Measurements from ENCODE around the gene PPP2R5B.

Gene PPP2R5B

GRCh38 chr11:64888729-64889511 is 35.6 kb upstream of the PPP2R5B start:
- DNase-seq (ENCODE audit: low spot score) = no peak

DNA sequence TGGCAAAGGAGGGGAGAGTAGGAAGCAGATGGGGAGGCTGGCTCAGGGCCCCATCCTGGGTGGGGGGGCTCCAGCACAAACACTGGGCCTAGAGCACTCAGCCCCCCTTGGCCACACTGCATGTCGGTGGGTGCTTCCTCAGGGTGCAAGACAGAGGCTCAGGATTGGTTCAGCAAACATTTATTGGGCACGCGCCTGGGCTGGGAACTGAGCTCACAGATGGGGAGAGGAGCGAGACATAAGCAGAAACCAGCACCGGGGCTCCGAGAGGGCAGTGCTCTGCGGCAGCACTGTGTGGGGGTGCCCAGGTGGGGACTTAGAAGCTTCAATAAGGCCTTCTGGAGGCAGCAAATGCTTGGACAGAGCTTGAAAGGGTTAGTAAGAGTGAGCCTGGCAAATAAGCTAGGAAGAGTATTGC is 34.0 kb upstream of the PPP2R5B start:
- no peak for DNase-seq (ENCODE audit: low spot score)

DNA sequence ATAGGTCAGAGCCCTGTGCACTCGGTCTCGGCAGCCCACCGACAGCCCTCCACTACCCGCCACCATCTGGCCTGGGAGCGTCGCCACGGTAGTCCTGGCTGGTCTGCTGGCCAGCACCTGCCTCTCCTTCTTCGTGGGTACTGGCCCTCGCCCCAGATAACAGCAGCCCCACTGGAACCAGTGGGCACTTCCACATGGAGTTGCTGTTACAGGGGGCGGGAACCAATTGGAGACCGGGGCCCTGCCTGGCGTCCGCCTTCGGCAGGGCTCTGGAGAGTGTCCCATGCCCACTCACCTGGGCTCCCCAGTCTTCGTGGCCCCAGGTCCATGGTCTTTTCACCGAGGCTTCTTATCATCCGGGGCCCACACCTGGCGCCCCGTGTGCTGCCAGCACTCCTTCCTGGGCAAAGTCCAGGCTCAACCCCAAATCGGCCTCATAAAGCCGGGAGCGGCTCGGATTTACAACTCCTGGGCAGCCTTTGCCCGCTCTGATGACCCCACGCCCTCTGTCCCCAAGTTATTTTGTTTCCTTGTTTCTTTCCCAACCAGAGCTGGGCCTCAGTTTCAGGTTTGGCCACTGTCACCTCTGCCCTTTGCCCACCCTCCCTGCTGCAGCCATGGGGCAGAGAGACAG is 33.2 kb upstream of the PPP2R5B start:
- DNase-seq (ENCODE audit: low spot score) = no peak

DNA sequence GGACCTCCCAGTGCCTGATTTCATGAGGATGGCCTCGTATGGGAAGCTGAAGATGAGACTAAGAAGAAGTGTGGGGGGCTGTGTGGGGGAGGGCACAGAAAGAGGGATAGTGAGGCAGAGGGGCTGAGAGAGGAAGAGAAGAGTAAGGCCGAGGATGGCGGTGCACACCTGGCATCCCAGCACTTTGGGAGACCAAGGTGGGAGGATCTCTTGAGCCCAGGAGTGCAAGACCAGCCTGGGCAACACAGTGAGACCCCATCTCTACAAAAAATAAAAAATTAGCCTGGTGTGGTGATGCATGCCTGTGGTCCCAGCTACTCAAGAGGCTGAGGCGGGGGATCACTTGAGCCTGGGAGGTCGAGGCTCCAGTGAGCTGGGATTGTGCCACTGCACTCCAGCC is 32.6 kb upstream of the PPP2R5B start:
- DNase-seq (ENCODE audit: low spot score) = no peak

DNA sequence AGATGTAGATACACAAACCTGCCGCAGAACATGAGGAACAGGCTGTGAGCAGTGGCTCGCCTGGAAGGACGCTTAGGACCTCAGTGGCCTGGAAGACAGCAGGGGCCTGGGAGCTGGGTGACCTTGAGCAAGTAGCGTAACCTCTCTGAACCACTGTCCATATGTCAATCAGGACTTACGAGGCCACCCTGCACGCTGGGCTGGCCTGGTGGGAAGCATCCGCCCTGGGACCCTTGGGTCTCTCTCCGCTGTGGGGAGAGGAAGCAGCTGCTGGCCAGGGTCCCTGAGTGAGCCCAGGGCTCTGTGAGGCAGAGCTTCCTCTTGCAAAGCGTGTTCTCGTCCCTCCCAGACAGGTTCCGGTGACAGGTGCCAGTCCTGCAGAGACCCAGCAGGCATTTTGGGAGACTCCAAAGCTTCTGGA is 32.1 kb upstream of the PPP2R5B start:
- DNase-seq (ENCODE audit: low spot score) = no peak

DNA sequence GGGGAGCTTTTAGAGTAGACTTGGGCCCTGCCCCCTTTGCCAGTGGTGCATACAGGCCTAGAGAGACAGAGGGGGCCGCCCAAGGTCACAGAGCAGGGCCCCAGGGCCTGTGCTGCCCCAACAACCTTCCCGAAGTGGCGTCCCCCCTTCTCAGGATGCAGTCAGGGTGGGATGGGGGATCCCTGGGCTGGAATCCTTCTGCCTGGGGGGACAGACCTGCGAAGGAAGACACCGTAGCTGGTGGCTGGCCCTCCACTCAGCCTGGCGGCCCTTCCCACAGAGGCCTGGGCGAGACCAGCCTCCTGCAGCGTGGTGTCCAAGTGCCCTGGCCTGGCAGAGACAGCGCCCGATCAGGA is 31.7 kb upstream of the PPP2R5B start:
- DNase-seq (ENCODE audit: low spot score) = no peak

DNA sequence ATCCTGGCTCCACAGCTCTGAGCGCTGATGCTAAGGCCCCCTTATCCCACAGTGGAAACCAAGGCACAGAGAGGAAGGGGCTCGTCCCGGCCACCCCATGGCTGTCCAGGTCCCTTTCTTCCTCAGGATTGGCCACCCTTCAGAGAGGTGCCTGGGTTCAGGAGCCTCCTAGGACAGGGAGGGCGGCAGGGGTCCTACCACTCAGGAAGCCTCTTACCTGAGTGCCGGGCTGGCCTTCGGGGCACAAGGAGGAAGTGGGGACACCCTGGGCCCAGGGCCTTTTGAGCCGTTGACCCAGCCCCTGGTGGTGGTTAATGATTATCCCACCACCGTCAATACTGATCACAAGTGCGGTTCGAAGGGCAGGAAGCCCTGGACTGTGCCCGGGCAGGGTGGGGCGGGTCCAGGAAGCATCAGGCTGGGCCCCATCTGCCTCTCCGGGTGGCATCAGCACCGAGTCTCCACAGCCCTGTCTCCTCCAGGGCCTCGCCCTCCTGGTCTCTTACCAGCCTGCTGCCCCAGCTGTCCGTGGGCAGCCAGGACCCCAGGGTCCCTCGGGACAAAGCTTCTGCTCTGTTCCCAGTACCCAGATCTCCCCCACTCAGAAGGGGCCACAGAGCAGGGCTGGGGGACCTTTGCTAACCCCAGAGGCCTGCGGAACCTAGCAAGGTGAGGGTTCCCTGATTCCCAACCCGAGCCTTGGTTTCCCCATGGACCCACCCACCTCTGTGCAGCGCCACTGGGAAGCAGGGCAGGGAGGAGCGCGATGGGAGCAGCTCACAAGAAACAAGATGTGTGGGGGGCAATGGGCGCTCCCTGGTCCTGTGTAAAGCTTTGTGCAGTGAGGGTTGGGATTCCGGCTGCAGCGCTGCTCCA is 31.1 kb upstream of the PPP2R5B start:
- DNase-seq (ENCODE audit: low spot score) = no peak

DNA sequence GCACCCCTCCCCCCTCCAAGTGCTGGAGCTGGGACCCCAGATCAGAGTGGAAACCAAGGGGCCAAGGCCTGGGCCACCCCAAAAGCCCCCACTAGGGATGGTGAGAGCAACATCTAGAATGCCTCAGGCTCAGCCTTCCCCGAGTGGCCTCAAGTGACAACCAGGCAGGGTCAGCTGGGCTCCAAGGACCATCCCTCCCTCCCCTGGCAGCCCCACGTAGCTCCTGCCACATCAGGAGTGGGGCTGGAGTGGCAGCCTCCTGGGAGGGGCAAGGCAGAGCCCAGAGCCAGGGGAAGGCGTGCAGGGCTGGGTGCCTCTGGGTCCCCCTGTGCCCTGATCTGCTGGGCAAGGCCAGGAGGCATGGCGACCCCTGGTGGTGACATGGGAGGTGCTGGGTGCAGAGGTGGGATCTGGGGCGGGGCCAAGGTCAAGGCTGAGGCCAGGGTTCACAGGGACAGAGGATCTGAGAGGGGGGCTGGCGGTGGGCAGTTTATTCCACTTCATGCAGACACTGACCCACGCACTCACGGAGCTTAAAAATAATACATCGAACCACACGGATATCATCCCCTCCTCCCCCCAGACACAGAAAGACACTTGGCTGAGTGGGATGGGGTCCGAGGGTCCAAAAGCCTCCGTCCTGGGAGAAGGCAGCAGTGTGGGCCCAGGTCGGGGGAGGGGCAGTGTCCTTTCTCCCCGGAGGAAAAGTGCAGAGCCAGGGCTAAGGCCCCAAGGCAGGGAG is 30.2 kb upstream of the PPP2R5B start:
- peak; percentile 49 for DNase-seq (ENCODE audit: low spot score)

DNA sequence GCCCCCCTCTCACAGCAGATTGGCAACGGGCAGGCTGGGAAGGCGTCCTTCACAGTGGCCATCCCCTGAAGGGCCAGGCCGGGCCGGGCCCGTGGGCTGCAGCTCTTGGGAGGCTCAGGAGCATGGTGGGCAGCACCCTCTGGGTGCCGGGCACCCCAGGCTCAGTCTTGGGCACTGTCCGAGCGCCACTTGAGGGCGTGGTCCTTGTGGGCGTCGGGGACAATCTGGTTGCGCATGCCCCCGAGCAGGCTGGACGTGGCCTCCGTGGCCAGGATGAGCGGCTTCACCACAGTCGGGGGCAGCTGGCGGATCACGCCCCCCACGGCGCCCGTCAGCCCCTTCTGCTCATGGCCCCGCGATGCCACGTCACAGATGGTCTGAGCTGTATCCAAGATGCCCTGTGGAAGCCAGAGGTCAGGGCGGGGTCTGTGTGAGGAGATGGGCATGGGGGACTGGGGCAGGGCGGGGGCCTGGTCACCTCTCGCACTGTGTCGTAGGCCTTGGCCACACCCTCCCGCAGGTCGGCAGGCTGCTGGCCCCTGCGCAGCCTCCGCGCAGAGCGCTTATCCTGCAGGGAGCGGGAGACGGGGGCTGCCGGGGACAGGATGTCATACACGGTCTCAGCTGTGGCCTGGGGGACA is 29.6 kb upstream of the PPP2R5B start:
- DNase-seq (ENCODE audit: low spot score) = no peak

- DNase-seq (ENCODE audit: low spot score) = no peak
Measured at GRCh38 chr11:64896448-64897022, 28.0 kb upstream of the PPP2R5B start.

- no peak for DNase-seq (ENCODE audit: low spot score)
Measured at GRCh38 chr11:64897381-64898075, 27.0 kb upstream of the PPP2R5B start.

GRCh38 chr11:64898076-64898445 is 26.4 kb upstream of the PPP2R5B start:
- DNase-seq (ENCODE audit: low spot score) = no peak

DNA sequence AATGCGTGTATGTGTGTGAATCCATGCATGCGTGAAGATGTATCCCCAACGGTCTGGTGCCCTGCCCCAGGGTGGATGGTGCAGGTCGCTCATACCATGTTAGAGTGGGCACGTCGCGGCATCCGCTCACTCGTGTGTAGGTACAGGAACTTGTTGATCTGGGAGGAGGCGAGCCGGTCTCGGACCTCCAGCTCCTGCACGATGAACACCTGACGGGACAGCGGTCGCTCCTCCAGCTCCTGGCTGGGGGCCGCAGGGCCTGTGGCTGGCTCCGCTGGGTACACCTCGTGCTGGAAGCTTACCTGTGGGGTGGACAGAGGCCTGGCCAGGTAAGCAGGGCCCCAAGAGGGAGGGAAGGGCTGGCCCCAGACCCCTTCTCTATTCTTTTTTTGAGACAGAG is 25.9 kb upstream of the PPP2R5B start:
- no peak for DNase-seq (ENCODE audit: low spot score)

GRCh38 chr11:64900263-64900678 is 24.2 kb upstream of the PPP2R5B start:
- no peak for DNase-seq (ENCODE audit: low spot score)

GRCh38 chr11:64900774-64901173 is 23.7 kb upstream of the PPP2R5B start:
- DNase-seq (ENCODE audit: low spot score) = no peak

- no peak for DNase-seq (ENCODE audit: low spot score)
Measured at GRCh38 chr11:64902102-64902900, 22.2 kb upstream of the PPP2R5B start.

DNA sequence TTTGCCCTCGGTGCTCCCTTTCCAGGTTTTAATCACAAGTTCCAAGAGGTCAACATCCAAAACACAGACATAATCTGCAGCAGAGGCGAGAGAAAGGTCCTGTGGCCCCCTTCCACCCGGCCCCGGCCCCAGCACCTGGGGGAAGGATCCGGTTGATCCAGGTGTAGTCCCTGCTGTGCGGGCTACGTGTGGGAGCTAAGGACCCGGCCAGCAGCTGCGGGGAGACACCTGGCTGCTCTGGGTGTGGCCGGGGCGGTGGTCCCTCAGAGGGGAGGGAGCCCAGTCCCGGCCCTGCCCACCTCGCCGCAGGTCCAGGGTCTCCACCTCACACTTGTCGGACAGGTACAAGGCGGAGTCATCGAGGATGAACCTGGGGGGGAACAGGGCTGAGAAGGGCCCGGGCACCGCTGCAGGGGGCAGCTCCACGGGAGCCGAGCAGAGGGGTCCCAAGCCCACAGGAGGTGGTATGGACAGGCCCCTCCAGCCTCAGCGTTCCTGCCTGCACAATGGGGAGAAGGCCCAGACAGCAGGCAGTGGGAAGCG is 21.1 kb upstream of the PPP2R5B start:
- no peak for DNase-seq (ENCODE audit: low spot score)

- DNase-seq (ENCODE audit: low spot score) = no peak
Measured at GRCh38 chr11:64905516-64906313, 18.8 kb upstream of the PPP2R5B start.

DNA sequence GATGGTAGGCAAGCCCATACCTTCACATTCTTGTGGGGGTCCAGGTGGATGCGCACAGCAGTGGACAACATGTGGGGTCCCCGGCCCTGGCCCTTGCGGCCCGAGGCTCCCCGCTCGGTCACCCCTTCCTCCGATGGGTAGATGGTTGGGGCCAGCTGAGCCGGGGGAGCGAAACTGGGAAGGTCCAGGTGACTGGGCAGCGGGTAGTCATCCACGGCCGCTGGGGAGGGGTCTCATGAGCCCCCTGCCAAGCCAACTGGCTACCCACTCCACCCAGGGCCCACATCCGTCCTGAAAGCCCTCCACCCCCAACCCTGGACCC is 18.2 kb upstream of the PPP2R5B start:
- DNase-seq (ENCODE audit: low spot score) = no peak

All from putamen (tissue), 1 donor.